ENCODE results near the gene RBP4.

RBP4 gene

DNA sequence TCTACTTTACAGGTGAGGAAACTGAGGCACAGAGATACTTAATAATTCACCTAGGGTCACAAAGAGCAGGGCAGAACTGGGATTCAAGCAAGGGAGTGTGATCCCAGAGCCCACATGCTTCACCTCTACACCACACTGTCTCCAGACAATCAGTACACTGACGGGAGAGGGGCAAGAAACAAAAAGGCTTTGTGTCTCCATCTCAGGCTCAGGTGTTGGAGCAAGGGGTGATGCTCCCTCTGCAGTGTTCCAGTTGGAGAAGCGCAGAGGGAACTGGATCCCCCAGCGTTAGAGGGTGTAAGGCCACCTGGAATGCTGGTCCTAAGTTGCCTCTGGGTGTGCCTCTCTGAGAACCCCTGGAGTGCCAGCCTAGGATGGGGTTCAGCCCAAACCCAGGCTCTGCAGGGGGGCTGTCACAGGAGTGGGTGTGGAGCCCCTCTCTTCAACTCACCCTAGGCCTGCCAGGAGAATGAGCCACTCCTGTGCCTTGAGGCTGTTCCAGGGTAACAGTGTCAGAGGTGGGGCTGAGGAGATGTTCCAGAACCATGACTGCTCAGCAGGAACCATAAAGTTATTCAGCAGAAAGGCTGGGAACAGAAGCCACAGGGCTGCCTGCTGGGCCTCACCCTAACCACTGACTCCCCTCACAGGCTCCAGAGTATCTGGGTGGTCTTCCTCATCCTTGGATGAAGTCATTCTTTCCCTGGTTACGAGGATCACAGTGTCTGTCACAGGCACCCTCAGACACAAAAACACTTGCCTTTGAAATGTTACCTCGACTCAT lies 5.5 kb downstream of the RBP4 start:
- H3K4me3 ChIP-seq (ENCODE audit: low read length): no peak overlapping the region
- peaks cover 29% of the 10 kb centered on the region for H3K27me3 ChIP-seq (ENCODE audit: insufficient read depth, low read length)
- H3K27ac ChIP-seq (ENCODE audit: low read length): no peak overlapping the region
- no peaks in the 10 kb centered on the region for H3K9me3 ChIP-seq (ENCODE audit: insufficient read depth, low read depth, low read length)
- no peak overlapping the region for H3K9ac ChIP-seq (ENCODE audit: low read depth, low read length)
- no peaks in the 10 kb centered on the region for H3K36me3 ChIP-seq (ENCODE audit: insufficient read depth, low read depth, low read length)
- H3K4me1 ChIP-seq (ENCODE audit: insufficient read depth, low read length): peaks cover 6% of the 10 kb centered on the region; the same call in 1 of the 2 replicates

GRCh38 chr10:93594518-93594917 lies 6.5 kb downstream of the RBP4 start:
- Histone ChIP-seq H3K9me3 (ENCODE audit: insufficient read depth, low read depth, low read length) (no peaks in the 10 kb centered on the region), H3K4me1 (ENCODE audit: insufficient read depth, low read length) (peaks cover 6% of the 10 kb centered on the region; the same call in 1 of the 2 replicates), H3K36me3 (ENCODE audit: insufficient read depth, low read depth, low read length) (no peaks in the 10 kb centered on the region), H3K27me3 (ENCODE audit: insufficient read depth, low read length) (peaks cover 18% of the 10 kb centered on the region), H3K27ac (ENCODE audit: low read length) (no peak overlapping the region), H3K9ac (ENCODE audit: low read depth, low read length) (no peak overlapping the region), H3K4me3 (ENCODE audit: low read length) (no peak overlapping the region)

GRCh38 chr10:93593749-93594148 lies 7.3 kb downstream of the RBP4 start:
- H3K27ac ChIP-seq (ENCODE audit: low read length): no peak overlapping the region
- H3K4me1 ChIP-seq (ENCODE audit: insufficient read depth, low read length): peaks cover 6% of the 10 kb centered on the region; the same call in 1 of the 2 replicates
- H3K9ac ChIP-seq (ENCODE audit: low read depth, low read length): no peak overlapping the region
- H3K36me3 ChIP-seq (ENCODE audit: insufficient read depth, low read depth, low read length): no peaks in the 10 kb centered on the region
- H3K27me3 ChIP-seq (ENCODE audit: insufficient read depth, low read length): peaks cover 12% of the 10 kb centered on the region; the same call in 1 of the 2 replicates
- no peaks in the 10 kb centered on the region for H3K9me3 ChIP-seq (ENCODE audit: insufficient read depth, low read depth, low read length)
- H3K4me3 ChIP-seq (ENCODE audit: low read length): no peak overlapping the region

GRCh38 chr10:93593254-93593653 lies 7.8 kb downstream of the RBP4 start:
- Histone ChIP-seq H3K4me1 (ENCODE audit: insufficient read depth, low read length) (peaks cover 6% of the 10 kb centered on the region; the same call in 1 of the 2 replicates), H3K27ac (ENCODE audit: low read length) (no peak overlapping the region), H3K9ac (ENCODE audit: low read depth, low read length) (no peak overlapping the region), H3K36me3 (ENCODE audit: insufficient read depth, low read depth, low read length) (no peaks in the 10 kb centered on the region), H3K4me3 (ENCODE audit: low read length) (no peak overlapping the region), H3K27me3 (ENCODE audit: insufficient read depth, low read length) (peaks cover 8% of the 10 kb centered on the region; the same call in 1 of the 2 replicates), H3K9me3 (ENCODE audit: insufficient read depth, low read depth, low read length) (no peaks in the 10 kb centered on the region)

- Histone ChIP-seq H3K27me3 (ENCODE audit: insufficient read depth, low read length) (no peaks in the 10 kb centered on the region), H3K9ac (ENCODE audit: low read depth, low read length) (no peak overlapping the region), H3K36me3 (ENCODE audit: insufficient read depth, low read depth, low read length) (no peaks in the 10 kb centered on the region), H3K27ac (ENCODE audit: low read length) (no peak overlapping the region), H3K4me1 (ENCODE audit: insufficient read depth, low read length) (peaks cover 6% of the 10 kb centered on the region; the same call in 1 of the 2 replicates), H3K4me3 (ENCODE audit: low read length) (no peak overlapping the region), H3K9me3 (ENCODE audit: insufficient read depth, low read depth, low read length) (no peaks in the 10 kb centered on the region)
Measured at GRCh38 chr10:93591065-93591808, 9.8 kb downstream of the RBP4 start.

DNA sequence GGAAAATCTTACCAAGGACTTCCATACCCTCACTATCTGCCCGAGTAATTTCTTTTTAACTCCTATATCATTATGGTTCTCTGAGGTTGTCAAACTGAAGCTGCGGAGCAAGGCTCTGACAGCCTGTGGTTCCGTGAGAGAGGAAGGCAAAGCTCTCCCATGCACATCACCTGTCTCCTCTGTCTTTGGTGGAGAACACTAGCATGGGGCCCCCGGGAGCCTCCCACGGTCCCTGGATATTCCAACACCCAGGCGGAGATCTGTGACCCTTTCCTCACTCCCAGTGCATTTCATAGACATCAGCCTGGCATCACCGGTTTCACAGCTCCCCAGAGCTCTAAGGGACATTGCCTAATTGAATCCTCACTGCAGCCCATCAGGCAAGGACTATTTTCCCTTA lies 10.4 kb downstream of the RBP4 start:
- Histone ChIP-seq H3K27me3 (ENCODE audit: insufficient read depth, low read length) (no peaks in the 10 kb centered on the region), H3K4me3 (ENCODE audit: low read length) (no peak overlapping the region), H3K36me3 (ENCODE audit: insufficient read depth, low read depth, low read length) (no peaks in the 10 kb centered on the region), H3K27ac (ENCODE audit: low read length) (no peak overlapping the region), H3K4me1 (ENCODE audit: insufficient read depth, low read length) (peaks cover 6% of the 10 kb centered on the region; the same call in 1 of the 2 replicates), H3K9me3 (ENCODE audit: insufficient read depth, low read depth, low read length) (no peaks in the 10 kb centered on the region), H3K9ac (ENCODE audit: low read depth, low read length) (no peak overlapping the region)

DNA sequence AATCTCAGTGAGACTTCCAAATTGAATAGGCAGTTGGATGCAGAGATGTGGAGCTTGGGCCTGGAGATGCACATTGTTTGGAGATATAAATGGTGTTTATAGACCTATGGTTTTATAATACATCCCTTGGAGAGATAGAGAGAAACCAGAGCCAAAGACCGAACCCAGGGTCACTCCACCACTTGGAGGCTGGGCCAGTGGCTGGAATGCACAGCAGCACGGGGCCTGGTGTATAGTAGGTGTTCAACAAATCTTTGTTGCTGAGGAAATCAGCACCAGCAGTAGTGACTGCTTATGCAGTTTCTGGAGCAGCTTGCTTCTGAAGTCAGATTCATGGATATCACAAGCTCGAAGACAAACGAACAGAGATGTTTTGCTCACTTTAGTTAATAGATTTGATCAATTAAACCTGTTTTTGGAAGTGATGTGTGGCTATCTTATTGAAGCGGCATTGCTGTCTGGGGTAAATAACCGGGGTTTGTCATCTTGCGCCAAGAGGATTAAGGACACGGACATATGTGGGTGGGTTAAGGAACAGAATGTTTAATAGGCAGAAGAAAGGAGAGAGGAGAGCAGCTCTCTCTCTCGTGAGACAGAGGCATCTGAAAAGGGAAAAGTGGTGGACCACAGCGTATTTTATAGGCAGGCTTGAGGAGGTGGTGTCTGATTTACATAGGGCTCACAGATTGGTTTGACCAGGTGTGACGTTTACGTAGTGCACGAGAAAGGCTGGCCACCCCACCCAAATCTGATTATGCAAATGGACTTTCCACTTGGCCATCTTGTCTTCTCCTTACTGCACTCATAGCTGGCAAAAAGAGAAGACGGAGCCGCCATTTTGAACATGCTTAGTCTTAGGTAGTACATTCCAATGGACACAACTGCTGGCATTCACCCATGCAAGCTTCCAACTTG lies 11.1 kb downstream of the RBP4 start:
- no peak overlapping the region for H3K27ac ChIP-seq (ENCODE audit: low read length)
- H3K4me1 ChIP-seq (ENCODE audit: insufficient read depth, low read length): peaks cover 6% of the 10 kb centered on the region; the same call in 1 of the 2 replicates
- no peak overlapping the region for H3K4me3 ChIP-seq (ENCODE audit: low read length)
- H3K9ac ChIP-seq (ENCODE audit: low read depth, low read length): no peak overlapping the region
- no peaks in the 10 kb centered on the region for H3K36me3 ChIP-seq (ENCODE audit: insufficient read depth, low read depth, low read length)
- no peaks in the 10 kb centered on the region for H3K27me3 ChIP-seq (ENCODE audit: insufficient read depth, low read length)
- no peaks in the 10 kb centered on the region for H3K9me3 ChIP-seq (ENCODE audit: insufficient read depth, low read depth, low read length)

- Histone ChIP-seq H3K9ac (ENCODE audit: low read depth, low read length) (no peak overlapping the region), H3K4me3 (ENCODE audit: low read length) (no peak overlapping the region), H3K36me3 (ENCODE audit: insufficient read depth, low read depth, low read length) (no peaks in the 10 kb centered on the region), H3K27me3 (ENCODE audit: insufficient read depth, low read length) (no peaks in the 10 kb centered on the region), H3K9me3 (ENCODE audit: insufficient read depth, low read depth, low read length) (no peaks in the 10 kb centered on the region), H3K27ac (ENCODE audit: low read length) (no peak overlapping the region), H3K4me1 (ENCODE audit: insufficient read depth, low read length) (no peaks in the 10 kb centered on the region)
Measured at GRCh38 chr10:93584445-93584844, 16.6 kb downstream of the RBP4 start.

- no peaks in the 10 kb centered on the region for H3K4me1 ChIP-seq (ENCODE audit: insufficient read depth, low read length)
- no peaks in the 10 kb centered on the region for H3K36me3 ChIP-seq (ENCODE audit: insufficient read depth, low read depth, low read length)
- no peak overlapping the region for H3K9ac ChIP-seq (ENCODE audit: low read depth, low read length)
- no peaks in the 10 kb centered on the region for H3K9me3 ChIP-seq (ENCODE audit: insufficient read depth, low read depth, low read length)
- H3K27me3 ChIP-seq (ENCODE audit: insufficient read depth, low read length): no peaks in the 10 kb centered on the region
- H3K4me3 ChIP-seq (ENCODE audit: low read length): no peak overlapping the region
- H3K27ac ChIP-seq (ENCODE audit: low read length): no peak overlapping the region
Measured at GRCh38 chr10:93580828-93581227, 20.2 kb downstream of the RBP4 start.

DNA sequence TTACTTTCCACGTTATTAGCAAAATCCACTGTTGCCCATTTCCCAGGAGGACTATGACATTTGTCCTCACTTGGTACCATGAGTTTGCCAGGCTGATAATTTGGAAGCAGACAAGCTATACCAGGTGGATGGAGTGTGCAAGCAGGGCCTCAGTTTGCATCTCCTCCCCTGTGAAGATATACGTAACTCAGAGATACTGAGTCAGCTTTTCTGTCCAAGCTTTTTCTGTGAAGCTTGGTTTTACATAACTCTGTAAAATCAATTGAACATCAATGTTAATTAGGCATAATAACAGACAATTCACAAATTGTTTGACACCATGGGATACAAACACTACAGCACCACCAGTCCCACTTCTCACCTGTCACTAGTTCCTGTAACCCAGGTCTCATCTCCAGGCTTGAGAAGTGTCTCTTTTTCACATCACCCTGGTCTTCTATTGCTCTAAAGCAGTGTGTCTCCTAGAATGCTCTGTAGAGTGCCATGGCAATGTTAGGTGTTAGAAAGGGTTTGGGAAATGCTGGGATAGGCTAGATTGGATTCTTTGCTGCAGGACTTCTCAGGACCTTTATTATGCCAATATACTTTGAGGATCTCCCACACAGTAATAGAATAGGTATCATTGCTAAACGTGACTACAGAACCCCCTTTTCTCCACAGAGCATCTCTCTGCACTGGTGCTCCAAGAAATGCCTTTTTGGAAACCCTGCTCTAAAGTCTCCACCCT lies 20.9 kb downstream of the RBP4 start:
- H3K27ac ChIP-seq (ENCODE audit: low read length): no peak overlapping the region
- no peak overlapping the region for H3K9ac ChIP-seq (ENCODE audit: low read depth, low read length)
- H3K36me3 ChIP-seq (ENCODE audit: insufficient read depth, low read depth, low read length): no peaks in the 10 kb centered on the region
- no peaks in the 10 kb centered on the region for H3K9me3 ChIP-seq (ENCODE audit: insufficient read depth, low read depth, low read length)
- no peak overlapping the region for H3K4me3 ChIP-seq (ENCODE audit: low read length)
- no peaks in the 10 kb centered on the region for H3K27me3 ChIP-seq (ENCODE audit: insufficient read depth, low read length)
- H3K4me1 ChIP-seq (ENCODE audit: insufficient read depth, low read length): no peaks in the 10 kb centered on the region

DNA sequence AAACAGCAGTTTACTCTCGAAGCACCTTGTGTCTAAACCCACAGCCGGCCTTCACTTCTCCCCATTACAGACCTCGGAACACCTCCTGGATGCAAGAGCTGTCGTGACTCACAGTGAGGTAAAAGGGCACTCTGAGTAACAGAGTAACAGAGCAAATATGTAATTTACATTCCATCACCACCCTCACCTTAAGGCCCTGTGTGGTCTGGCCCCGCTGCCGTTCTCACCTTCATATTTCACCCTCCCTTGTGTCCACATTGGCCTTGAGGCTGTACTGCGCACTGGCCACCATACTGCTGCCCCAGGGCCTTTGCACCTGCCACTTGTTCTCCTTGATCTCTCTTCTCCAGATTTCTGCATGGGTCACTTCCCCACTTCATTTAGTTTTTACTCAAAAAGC lies 21.9 kb downstream of the RBP4 start:
- Histone ChIP-seq H3K9me3 (ENCODE audit: insufficient read depth, low read depth, low read length) (no peaks in the 10 kb centered on the region), H3K27ac (ENCODE audit: low read length) (no peak overlapping the region), H3K4me1 (ENCODE audit: insufficient read depth, low read length) (no peaks in the 10 kb centered on the region), H3K27me3 (ENCODE audit: insufficient read depth, low read length) (no peaks in the 10 kb centered on the region; the same call in 1 of the 2 replicates), H3K9ac (ENCODE audit: low read depth, low read length) (no peak overlapping the region), H3K36me3 (ENCODE audit: insufficient read depth, low read depth, low read length) (no peaks in the 10 kb centered on the region), H3K4me3 (ENCODE audit: low read length) (no peak overlapping the region)

Data from iPS-20b (cell line).